Stromal cell of bone marrow (primary cell): ENCODE data around the gene ENDOD1.
"Not testable (repeated sequence)": the region's sequence is repeated elsewhere in the genome, so short reads cannot be mapped to it uniquely, and the experiment has no call there.

Source experiments
- DNase-seq: peaks from one replicate; pipeline ENCODE4 v3.0.0-alpha.2; 2012; ENCODE audit warnings: low read depth

ENDOD1 gene

GRCh38 chr11:95103701-95104100 lies 14.1 kb downstream of the ENDOD1 start:
- DNase-seq, result no peak

GRCh38 chr11:95104121-95104830 lies 14.6 kb downstream of the ENDOD1 start:
- DNase-seq, result no peak

- DNase-seq, result no peak
Measured at GRCh38 chr11:95104856-95105255, 15.2 kb downstream of the ENDOD1 start.

GRCh38 chr11:95108159-95108611 lies 18.5 kb downstream of the ENDOD1 start:
- DNase-seq, result no peak

GRCh38 chr11:95108671-95109551 lies 19.3 kb downstream of the ENDOD1 start:
- DNase-seq, result no peak

GRCh38 chr11:95111471-95111870 lies 21.8 kb downstream of the ENDOD1 start:
- DNase-seq, result not testable (repeated sequence)

GRCh38 chr11:95111923-95112540 lies 22.4 kb downstream of the ENDOD1 start:
- DNase-seq, result no peak

GRCh38 chr11:95115597-95115996 lies 26.0 kb downstream of the ENDOD1 start:
- no peak for DNase-seq

GRCh38 chr11:95119361-95120060 lies 29.9 kb downstream of the ENDOD1 start:
- no peak for DNase-seq

- DNase-seq, result no peak
Measured at GRCh38 chr11:95121698-95122097, 32.1 kb downstream of the ENDOD1 start.

GRCh38 chr11:95123556-95123955 lies 33.9 kb downstream of the ENDOD1 start:
- DNase-seq, result no peak

- no peak for DNase-seq
Measured at GRCh38 chr11:95128602-95129001, 39.0 kb downstream of the ENDOD1 start.

GRCh38 chr11:95132956-95133355 lies 43.3 kb downstream of the ENDOD1 start:
- DNase-seq, result no peak

GRCh38 chr11:95134491-95134890 lies 44.8 kb downstream of the ENDOD1 start:
- no peak for DNase-seq

- no peak for DNase-seq
Measured at GRCh38 chr11:95135155-95135554, 45.5 kb downstream of the ENDOD1 start.

- DNase-seq, result no peak
Measured at GRCh38 chr11:95135880-95136279, 46.2 kb downstream of the ENDOD1 start.

- DNase-seq, result not testable (repeated sequence)
Measured at GRCh38 chr11:95136747-95137146, 47.1 kb downstream of the ENDOD1 start.

- no peak for DNase-seq
Measured at GRCh38 chr11:95137299-95137698, 47.7 kb downstream of the ENDOD1 start.

- DNase-seq, result no peak
Measured at GRCh38 chr11:95138448-95138847, 48.8 kb downstream of the ENDOD1 start.

- no peak for DNase-seq
Measured at GRCh38 chr11:95140397-95141033, 50.9 kb downstream of the ENDOD1 start.

GRCh38 chr11:95142431-95142830 lies 52.8 kb downstream of the ENDOD1 start:
- DNase-seq, result no peak
